HEK293 (cell line): ENCODE data around the gene UVSSA.

Experiments used
- CTCF ChIA-PET: fragments of 350-600 bp; formaldehyde crosslinking; extraction: SDS; loops from one replicate; lab custom pipeline; 2021; ENCODE audit warnings: antibody characterized with exemption; lab: Yijun Ruan, JAX
- POLR2A ChIA-PET: fragments of 300-600 bp; formaldehyde crosslinking; extraction: SDS; loops from one replicate; lab custom pipeline; 2020; ENCODE audit warnings: antibody characterized with exemption, inconsistent platforms; lab: Yijun Ruan, JAX
- H3K27ac ChIP-seq: fragments of 200-500 bp; sonication (Bioruptor generic); 2 replicates; pipeline ENCODE4 v1.5.1; 2014; ENCODE audit warnings: low read depth, low read length, control low read depth, inconsistent platforms; ENCODE audit errors: extremely low read depth
- H3K36me3 ChIP-seq, 2 experiments: fragments of 200-500 bp in 1 of 2; sonication (Bioruptor generic) in 1 of 2; 1 replicate in 1 of 2; 2 replicates in 1 of 2; pipeline ENCODE4 v1.5.1; 2014 to 2017; ENCODE audit warnings: inconsistent platforms in 2 of 2, low read length in 2 of 2; ENCODE audit not compliant: control insufficient read depth in 2 of 2, insufficient read depth in 1 of 2
- H3K4me1 ChIP-seq: fragments of 200-500 bp; sonication (Bioruptor generic); 2 replicates; pipeline ENCODE4 v1.5.1; 2014; ENCODE audit warnings: mild to moderate bottlenecking, low read length, inconsistent platforms; ENCODE audit not compliant: control insufficient read depth, insufficient read depth
- H3K4me3 ChIP-seq: 2 replicates; pipeline ENCODE4 v1.5.1; 2011; ENCODE audit warnings: low read depth, mild to moderate bottlenecking, control low read depth, low read length, moderate library complexity
- H3K9me3 ChIP-seq: fragments of 200-500 bp; sonication (Bioruptor generic); 2 replicates; pipeline ENCODE4 v1.5.1; 2014; ENCODE audit warnings: low read depth, low read length, inconsistent platforms; ENCODE audit not compliant: control insufficient read depth, insufficient read depth
- GLI2 ChIP-seq: fragments of 450-650 bp; formaldehyde crosslinking; IDR thresholded peaks from 2 replicates; pipeline ENCODE4; 2017; ENCODE audit warnings: missing biosample characterization, missing genetic modification characterization, low read depth, borderline replicate concordance
- HOXC10 ChIP-seq: sonication (generic); formaldehyde crosslinking; IDR thresholded peaks from 2 replicates; pipeline ENCODE4 v1.8.1; 2023; ENCODE audit warnings: mild to moderate bottlenecking, missing genetic modification reagents
- KLF1 ChIP-seq: fragments of 450-650 bp; formaldehyde crosslinking; IDR thresholded peaks from 2 replicates; pipeline ENCODE4 v1.5.1; 2016; ENCODE audit warnings: missing biosample characterization, missing genetic modification characterization
- KLF17 ChIP-seq: fragments of 450-650 bp; formaldehyde crosslinking; IDR thresholded peaks from 2 replicates; pipeline ENCODE4 v1.5.1; 2016; ENCODE audit warnings: missing biosample characterization, missing genetic modification characterization
- ZFP37 ChIP-seq: fragments of 450-650 bp; formaldehyde crosslinking; IDR thresholded peaks from 2 replicates; pipeline ENCODE4 v1.5.1; 2016; ENCODE audit warnings: missing biosample characterization, missing genetic modification characterization
- ZFP69B ChIP-seq: fragments of 450-650 bp; formaldehyde crosslinking; IDR thresholded peaks from 2 replicates; pipeline ENCODE4 v1.5.1; 2016; ENCODE audit warnings: missing biosample characterization, missing genetic modification characterization
- ZIC2 ChIP-seq: fragments of 450-650 bp; formaldehyde crosslinking; IDR thresholded peaks from 2 replicates; pipeline ENCODE4 v1.5.1; 2016; ENCODE audit warnings: missing biosample characterization, missing genetic modification characterization
- ZNF114 ChIP-seq: fragments of 450-650 bp; formaldehyde crosslinking; IDR thresholded peaks from 2 replicates; pipeline ENCODE4 v1.5.0; 2017; ENCODE audit warnings: missing biosample characterization, missing genetic modification characterization
- ZNF155 ChIP-seq: fragments of 450-650 bp; formaldehyde crosslinking; IDR thresholded peaks from 2 replicates; pipeline ENCODE4 v1.5.1; 2016; ENCODE audit warnings: missing biosample characterization, missing genetic modification characterization
- ZNF223 ChIP-seq: fragments of 450-650 bp; formaldehyde crosslinking; IDR thresholded peaks from 2 replicates; pipeline ENCODE4 v1.5.1; 2016; ENCODE audit warnings: missing biosample characterization, missing genetic modification characterization
- ZNF23 ChIP-seq: fragments of 450-650 bp; formaldehyde crosslinking; IDR thresholded peaks from 2 replicates; pipeline ENCODE4 v1.5.1; 2016; ENCODE audit warnings: missing biosample characterization, missing genetic modification characterization, borderline replicate concordance
- ZNF341 ChIP-seq: fragments of 450-650 bp; formaldehyde crosslinking; IDR thresholded peaks from 2 replicates; pipeline ENCODE4; 2016; ENCODE audit warnings: low read depth, missing biosample characterization, missing genetic modification characterization
- ZNF530 ChIP-seq: fragments of 450-650 bp; formaldehyde crosslinking; IDR thresholded peaks from 2 replicates; pipeline ENCODE4 v1.5.1; 2016; ENCODE audit warnings: low read depth, missing biosample characterization, missing genetic modification characterization
- ZNF558 ChIP-seq: fragments of 450-650 bp; formaldehyde crosslinking; IDR thresholded peaks from 2 replicates; pipeline ENCODE4 v1.5.1; 2016; ENCODE audit warnings: missing biosample characterization, missing genetic modification characterization
- ZNF629 ChIP-seq: fragments of 450-650 bp; formaldehyde crosslinking; IDR thresholded peaks from 2 replicates; pipeline ENCODE4 v1.5.1; 2017; ENCODE audit warnings: missing biosample characterization, missing genetic modification characterization
- ZNF639 ChIP-seq: fragments of 450-650 bp; formaldehyde crosslinking; IDR thresholded peaks from 2 replicates; pipeline ENCODE4 v1.5.1; 2016; ENCODE audit warnings: missing biosample characterization, missing genetic modification characterization
- TF ChIP-seq, protein P1 (sequence below): fragments of 450-650 bp; formaldehyde crosslinking; IDR thresholded peaks from 2 replicates; pipeline ENCODE4 v1.5.1; 2017; ENCODE audit warnings: missing biosample characterization, missing genetic modification characterization

The UVSSA gene

DNA sequence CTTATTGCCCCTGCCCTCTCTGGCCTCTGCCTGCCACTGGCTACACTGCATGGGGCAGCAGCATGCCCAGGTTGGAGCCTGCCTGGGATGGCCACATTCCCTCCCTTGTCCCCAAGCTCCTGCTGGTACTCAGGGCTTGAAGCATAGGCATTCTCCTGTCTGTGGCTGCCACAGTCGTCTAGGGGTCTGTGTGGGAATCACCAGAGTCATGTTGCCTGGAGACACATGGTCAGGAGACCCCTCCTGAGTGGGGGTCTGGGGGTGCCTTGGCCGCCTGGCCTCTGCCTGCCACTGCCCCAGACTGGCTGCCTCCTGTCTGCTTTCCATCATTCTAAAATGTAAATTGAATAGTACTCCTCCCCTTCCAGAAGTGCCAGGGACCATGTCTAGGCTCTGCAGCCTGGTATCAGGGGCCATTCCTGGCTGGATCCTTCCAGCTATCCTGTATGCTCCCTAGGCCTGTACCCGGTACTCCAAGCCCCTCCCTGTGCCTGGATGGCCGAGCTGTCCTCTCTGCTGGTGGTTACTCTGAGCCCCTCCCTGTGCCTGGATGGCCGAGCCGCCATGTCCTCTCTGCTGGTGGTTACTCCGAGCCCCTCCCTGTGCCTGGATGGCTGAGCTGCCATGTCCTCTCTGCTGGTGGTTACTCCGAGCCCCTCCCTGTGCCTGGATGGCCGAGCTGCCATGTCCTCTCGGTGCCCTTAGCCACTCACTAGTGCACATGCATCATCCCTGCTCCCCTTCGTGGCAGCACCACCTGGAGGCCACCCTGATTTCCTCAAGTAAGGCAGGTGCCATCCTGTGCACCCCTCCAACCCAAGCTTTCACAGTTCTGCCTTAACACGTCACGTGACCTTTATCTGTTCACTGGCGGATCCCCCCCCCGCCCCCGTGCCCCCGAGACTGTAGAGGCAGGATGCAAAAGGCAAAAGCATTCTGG, 64.7 kb downstream of the UVSSA start (continued):
- TF ChIP-seq ZNF639 (tag by site-specific recombination), result no peak
- TF ChIP-seq ZFP69B (tag by site-specific recombination), result no peak
- TF ChIP-seq ZIC2, result no peak
- TF ChIP-seq KLF17, result no peak
- TF ChIP-seq ZNF155 (tag by site-specific recombination), result no peak
- TF ChIP-seq ZNF23 (tag by site-specific recombination), result no peak
- TF ChIP-seq ZNF223 (tag by site-specific recombination), result no peak

GRCh38 chr4:1412376-1413203, 65.6 kb downstream of the UVSSA start:
- no peaks in the 10 kb centered on the region for H3K36me3 ChIP-seq
- TF ChIP-seq ZNF114 (tag by site-specific recombination), result no peak
- no peak for TF ChIP-seq ZFP69B (tag by site-specific recombination)
- TF ChIP-seq ZNF558 (tag by site-specific recombination), result no peak
- no peak for TF ChIP-seq ZNF530 (tag by site-specific recombination)
- TF ChIP-seq ZNF341 (tag by site-specific recombination), result no peak
- no peak for TF ChIP-seq KLF1 (tag by site-specific recombination)
- TF ChIP-seq HOXC10 (CRISPR knock-in tag), result no peak
- TF ChIP-seq GLI2 (tag by site-specific recombination), result no peak
- TF ChIP-seq, protein P1, sequence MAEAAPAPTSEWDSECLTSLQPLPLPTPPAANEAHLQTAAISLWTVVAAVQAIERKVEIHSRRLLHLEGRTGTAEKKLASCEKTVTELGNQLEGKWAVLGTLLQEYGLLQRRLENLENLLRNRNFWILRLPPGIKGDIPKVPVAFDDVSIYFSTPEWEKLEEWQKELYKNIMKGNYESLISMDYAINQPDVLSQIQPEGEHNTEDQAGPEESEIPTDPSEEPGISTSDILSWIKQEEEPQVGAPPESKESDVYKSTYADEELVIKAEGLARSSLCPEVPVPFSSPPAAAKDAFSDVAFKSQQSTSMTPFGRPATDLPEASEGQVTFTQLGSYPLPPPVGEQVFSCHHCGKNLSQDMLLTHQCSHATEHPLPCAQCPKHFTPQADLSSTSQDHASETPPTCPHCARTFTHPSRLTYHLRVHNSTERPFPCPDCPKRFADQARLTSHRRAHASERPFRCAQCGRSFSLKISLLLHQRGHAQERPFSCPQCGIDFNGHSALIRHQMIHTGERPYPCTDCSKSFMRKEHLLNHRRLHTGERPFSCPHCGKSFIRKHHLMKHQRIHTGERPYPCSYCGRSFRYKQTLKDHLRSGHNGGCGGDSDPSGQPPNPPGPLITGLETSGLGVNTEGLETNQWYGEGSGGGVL, result no peak
- no peak overlapping the region for H3K27ac ChIP-seq
- H3K4me1 ChIP-seq, result no peaks in the 10 kb centered on the region
- H3K9me3 ChIP-seq, result no peaks in the 10 kb centered on the region
- no peak overlapping the region for H3K4me3 ChIP-seq
- ChIA-PET POLR2A (no interaction called here), CTCF (no interaction called here)

DNA sequence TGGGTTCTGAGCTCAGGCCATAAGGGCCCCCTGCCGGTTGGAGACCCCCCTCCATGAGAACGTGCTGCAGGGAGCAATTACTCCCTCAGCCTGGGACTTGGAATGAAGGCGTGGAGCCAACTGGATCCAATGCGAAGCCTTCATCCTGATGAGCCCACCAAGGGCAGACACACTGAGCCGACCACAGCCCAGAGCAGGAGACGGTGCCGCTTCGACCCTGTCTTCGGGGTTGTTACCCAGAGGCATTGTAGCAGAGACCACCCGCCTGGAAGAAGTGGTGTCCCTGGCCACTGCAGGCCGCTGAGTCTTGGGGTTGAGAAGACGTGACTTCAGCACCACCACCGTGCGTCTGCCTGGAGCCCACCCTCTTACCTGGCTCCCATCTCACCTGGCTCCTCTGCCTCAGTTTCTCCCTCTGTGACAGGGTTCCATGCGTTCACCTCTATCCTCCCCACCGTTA, 66.2 kb downstream of the UVSSA start:
- no peaks in the 10 kb centered on the region for H3K9me3 ChIP-seq
- CTCF ChIA-PET, result no interaction called here
- H3K4me3 ChIP-seq, result no peak overlapping the region
- POLR2A ChIA-PET, result no interaction called here
- TF ChIP-seq ZFP37 (tag by site-specific recombination), result no peak
- no peak for TF ChIP-seq ZNF629 (tag by site-specific recombination)
- no peaks in the 10 kb centered on the region for H3K4me1 ChIP-seq
- H3K36me3 ChIP-seq, result no peaks in the 10 kb centered on the region
- H3K27ac ChIP-seq, result no peak overlapping the region
